HepG2 (cell line): ENCODE measurements around the gene CNTROB. TPM values are rescaled to one million over a fixed set of nuclear protein-coding genes. Genes with fewer than 3 reads are reported as not detected.

Source experiments
- RFX3 ChIP-seq: IDR thresholded peaks from 2 replicates; pipeline ENCODE4 v1.6.1; 2016; ENCODE audit warnings: missing biosample characterization, missing genetic modification reagents
- ZBTB40 ChIP-seq, 2 experiments: fragments of 450-650 bp in 1 of 2; sonication (generic) in 1 of 2; formaldehyde crosslinking in 1 of 2; IDR thresholded peaks; 2 replicates each; pipeline versions ENCODE4 v1.6.1 to v1.8.0; 2016 to 2022; ENCODE audit warnings: antibody characterized with exemption in 1 of 2, mild to moderate bottlenecking in 1 of 2, missing genetic modification reagents in 1 of 2
- ZNF607 ChIP-seq: sonication (generic); formaldehyde crosslinking; IDR thresholded peaks from 2 replicates; pipeline ENCODE4 v1.5.1; 2020; ENCODE audit warnings: missing genetic modification reagents, mild to moderate bottlenecking, borderline replicate concordance
- ZNF749 ChIP-seq: sonication (generic); formaldehyde crosslinking; IDR thresholded peaks from 2 replicates; pipeline ENCODE4 v1.8.0; 2022; ENCODE audit warnings: mild to moderate bottlenecking, missing genetic modification reagents, moderate library complexity, borderline replicate concordance
- polyA plus RNA-seq, 8 experiments: library from polyadenylated mRNA; depleted of rRNA in 3 of 8; stranded (reverse) in 7 of 8; unstranded in 1 of 8; fragments of >200 nt; fragmentation: Illumina TruSeq in 4 of 8; extraction: Trizol in 4 of 8; gene quantifications; 2 replicates each; pipeline versions ENCODE4 v1.2.1 to v1.2.3, GENCODE V29; 2011 to 2016; ENCODE audit warnings: low read depth in 4 of 8, missing spikeins in 1 of 8, mixed read lengths in 1 of 8; ENCODE audit not compliant: insufficient read depth in 1 of 8
- total RNA-seq, 5 experiments: library from RNA; depleted of rRNA; stranded (reverse); fragments of >200 nt; fragmentation: Illumina TruSeq; extraction: Trizol; gene quantifications; 2 replicates each; pipeline ENCODE4 v1.2.3, GENCODE V29; 2016; ENCODE audit warnings: low read depth in 1 of 5

CNTROB gene
- total and polyA plus RNA-seq, 2 of the 13 experiments (the other 11 are each of a cell fraction or from before 2014, with no cell fraction given) = 21.2 to 24.1 TPM

GRCh38 chr17:7950578-7950977 is 18.6 kb downstream of the CNTROB start (continued):
- TF ChIP-seq ZBTB40 (IDR thresholded peaks at IDR 0.05) (no peak), ZBTB40 (CRISPR knock-in tag; IDR thresholded peaks at IDR 0.05) (no peak), ZNF749 (CRISPR knock-in tag) (no peak), RFX3 (CRISPR knock-in tag) (no peak), ZNF607 (no peak)
